Transverse colon (tissue), 4 donors: ENCODE measurements around the gene MPND. TPM values are rescaled to one million over a fixed set of nuclear protein-coding genes. Genes with fewer than 3 reads are reported as not detected.

Source experiments
- DNase-seq: peaks from one replicate; pipeline ENCODE4 v3.0.0-alpha.2; 2019
- H3K27ac ChIP-seq, 4 donors: fragments of 200-600 bp; sonication (generic); 2 replicates each; pipeline ENCODE4 v1.5.1; 2016 to 2018; ENCODE audit warnings: inconsistent platforms in 4 of 4
- H3K27me3 ChIP-seq: fragments of 200-600 bp; sonication (generic); 2 replicates; pipeline ENCODE4 v1.5.1; 2017; ENCODE audit warnings: inconsistent platforms
- H3K36me3 ChIP-seq, 4 donors: fragments of 200-600 bp; sonication (generic); 2 replicates each; pipeline ENCODE4 v1.5.1; 2017 to 2019; ENCODE audit warnings: inconsistent platforms in 4 of 4
- H3K4me1 ChIP-seq, 4 donors: fragments of 200-600 bp; sonication (generic); 2 replicates each; pipeline ENCODE4 v1.5.1; 2017 to 2020; ENCODE audit warnings: inconsistent platforms in 4 of 4
- H3K4me3 ChIP-seq, 4 donors: fragments of 200-600 bp; sonication (generic); 1 replicate in 1 of 4; 2 replicates in 3 of 4; pipeline versions ENCODE4 v1.5.1 to v1.6.1; 2017 to 2019; ENCODE audit warnings: inconsistent platforms in 4 of 4
- H3K9me3 ChIP-seq, 2 donors: fragments of 200-600 bp; sonication (generic); 2 replicates each; pipeline ENCODE4 v1.5.1; 2017 to 2019; ENCODE audit warnings: inconsistent platforms in 2 of 2
- EP300 ChIP-seq: sonication (generic); formaldehyde crosslinking; IDR thresholded peaks from one replicate; pipeline ENCODE4 v1.6.1; 2017; ENCODE audit warnings: antibody characterized with exemption, low read depth
- POLR2A ChIP-seq: fragments of 450-650 bp; IDR thresholded peaks from one replicate; pipeline ENCODE4 v1.6.1; 2016; ENCODE audit warnings: antibody characterized with exemption, mild to moderate bottlenecking, moderate library complexity
- POLR2AphosphoS5 ChIP-seq, 3 donors: sonication (generic); formaldehyde crosslinking; IDR thresholded peaks; one replicate each; pipeline ENCODE4 v1.6.1; 2016; ENCODE audit warnings: antibody characterized with exemption in 3 of 3
- WGBS, 2 donors: methylation state at CpG; one replicate each; pipeline ENCODE4 v1.1.5; 2018; ENCODE audit warnings: low coverage in 1 of 2; 5-methylcytosine and 5-hydroxymethylcytosine counted together
- in situ Hi-C, 4 donors: fragments of 200-750 bp; cut with MboI; loops; one replicate each; pipeline versions ENCODE4 v1.15.0 to v1.15.1; 2017; ENCODE audit warnings: low sequenced_read_pairs in 3 of 4, low pct_ligation_motif_present in 1 of 4, low pct_unique_long_range_greater_than_20kb in 1 of 4
- intact Hi-C: fragments of 100-400 bp; cut with DNase I; formaldehyde crosslinking; loops from one replicate; pipeline ENCODE4 v1.15.1; 2023; ENCODE audit warnings: low total_unique reads
- total RNA-seq, 4 donors: library from RNA; depleted of rRNA; stranded (reverse); fragments of >200 nt; gene quantifications; one replicate each; pipeline ENCODE4 v1.1.0, GENCODE V29; 2016
- TF ChIP-seq, protein P1 (sequence below), 5 experiments: fragments of 200-600 bp in 3 of 5; fragments of 450-650 bp in 2 of 5; sonication (generic) in 3 of 5; IDR thresholded peaks; 1 replicate in 2 of 5; 2 replicates in 3 of 5; pipeline ENCODE4 v1.5.1; 2016 to 2017; ENCODE audit warnings: antibody characterized with exemption in 5 of 5, inconsistent platforms in 3 of 5, mild to moderate bottlenecking in 2 of 5, moderate library complexity in 1 of 5

Gene MPND
- total RNA-seq, 4 donors from 2014 or later, result 16.5 to 96.5 (median 33.7) TPM

GRCh38 chr19:4301590-4302242 is 41.6 kb upstream of the MPND start:
- WGBS, 2 donors, result 52 to 68% methylated on average over 10 to 13 of the region's 13 CpGs

GRCh38 chr19:4302243-4302640 is 41.1 kb upstream of the MPND start, which contains the start of gene TMIGD2:
Gene TMIGD2, minus strand, starts transcription at chr19:4302389. Its CDS starts 4 bp downstream, at chr19:4302385.
- no peak within 1 kb of the TSS for H3K4me3 ChIP-seq
- TF ChIP-seq POLR2AphosphoS5 (IDR thresholded peaks at IDR 0.05) (no peak), EP300 (no peak), POLR2A (no peak)
- TF ChIP-seq, protein P1, sequence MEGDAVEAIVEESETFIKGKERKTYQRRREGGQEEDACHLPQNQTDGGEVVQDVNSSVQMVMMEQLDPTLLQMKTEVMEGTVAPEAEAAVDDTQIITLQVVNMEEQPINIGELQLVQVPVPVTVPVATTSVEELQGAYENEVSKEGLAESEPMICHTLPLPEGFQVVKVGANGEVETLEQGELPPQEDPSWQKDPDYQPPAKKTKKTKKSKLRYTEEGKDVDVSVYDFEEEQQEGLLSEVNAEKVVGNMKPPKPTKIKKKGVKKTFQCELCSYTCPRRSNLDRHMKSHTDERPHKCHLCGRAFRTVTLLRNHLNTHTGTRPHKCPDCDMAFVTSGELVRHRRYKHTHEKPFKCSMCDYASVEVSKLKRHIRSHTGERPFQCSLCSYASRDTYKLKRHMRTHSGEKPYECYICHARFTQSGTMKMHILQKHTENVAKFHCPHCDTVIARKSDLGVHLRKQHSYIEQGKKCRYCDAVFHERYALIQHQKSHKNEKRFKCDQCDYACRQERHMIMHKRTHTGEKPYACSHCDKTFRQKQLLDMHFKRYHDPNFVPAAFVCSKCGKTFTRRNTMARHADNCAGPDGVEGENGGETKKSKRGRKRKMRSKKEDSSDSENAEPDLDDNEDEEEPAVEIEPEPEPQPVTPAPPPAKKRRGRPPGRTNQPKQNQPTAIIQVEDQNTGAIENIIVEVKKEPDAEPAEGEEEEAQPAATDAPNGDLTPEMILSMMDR (IDR thresholded peaks at IDR 0.05), result no peak
- intact Hi-C loops, result no loop called here
- H3K27me3 ChIP-seq, result peaks cover 14% of the 10 kb centered on the region
- 49% methylated on average over 8 of the region's 8 CpGs; no CpG with 5 or more reads in 1 of the 2 donors for WGBS, 2 donors
- no peaks in the 10 kb centered on the region for H3K36me3 ChIP-seq
- no peaks in the 10 kb centered on the region for H3K9me3 ChIP-seq
- in situ Hi-C loops, result no loop called here
- no peak for DNase-seq
- H3K27ac ChIP-seq, result peak within 1 kb of the TSS in 3 of 4 donors; percentile 1 to 41 (median 6)
- peaks cover 0 to 6% (median 0%) of the 10 kb centered on the region in 4 donors for H3K4me1 ChIP-seq

More at GRCh38 chr19:4301590-4302242, 41.6 kb upstream of the MPND start:
- H3K27me3 ChIP-seq, result peaks cover 14% of the 10 kb centered on the region
- TF ChIP-seq POLR2A (no peak), POLR2AphosphoS5 (IDR thresholded peaks at IDR 0.05) (no peak), EP300 (no peak)
- TF ChIP-seq, protein P1 (IDR thresholded peaks at IDR 0.05), result no peak
- DNase-seq, result no peak
- intact Hi-C loops (no loop called here), in situ Hi-C loops (no loop called here)
- H3K27ac ChIP-seq, result peak overlapping the region in 3 of 4 donors; percentile 1 to 41 (median 6)
- no peaks in the 10 kb centered on the region for H3K9me3 ChIP-seq
- no peaks in the 10 kb centered on the region for H3K36me3 ChIP-seq
- peaks cover 0 to 6% (median 0%) of the 10 kb centered on the region in 4 donors for H3K4me1 ChIP-seq
- H3K4me3 ChIP-seq, result no peak overlapping the region

GRCh38 chr19:4303819-4304537 is 39.4 kb upstream of the MPND start:
- H3K27ac ChIP-seq, result no peak overlapping the region
- no peak for TF ChIP-seq POLR2A
- TF ChIP-seq, protein P1 (IDR thresholded peaks at IDR 0.05), result no peak
- TF ChIP-seq POLR2AphosphoS5 (IDR thresholded peaks at IDR 0.05), result no peak
- TF ChIP-seq EP300, result no peak
- 46% methylated on average over 18 of the region's 18 CpGs; no CpG with 5 or more reads in 1 of the 2 donors for WGBS, 2 donors
- in situ Hi-C loops, result no loop called here
- peaks cover 14% of the 10 kb centered on the region for H3K27me3 ChIP-seq
- H3K4me1 ChIP-seq, result peaks cover 0 to 6% (median 1%) of the 10 kb centered on the region in 4 donors
- peak; percentile 28 for DNase-seq
- no peaks in the 10 kb centered on the region for H3K9me3 ChIP-seq
- peak overlapping the region in 2 of 4 donors; percentile 22 to 23 for H3K4me3 ChIP-seq
- H3K36me3 ChIP-seq, result no peaks in the 10 kb centered on the region
- intact Hi-C loops, result no loop called here

DNA sequence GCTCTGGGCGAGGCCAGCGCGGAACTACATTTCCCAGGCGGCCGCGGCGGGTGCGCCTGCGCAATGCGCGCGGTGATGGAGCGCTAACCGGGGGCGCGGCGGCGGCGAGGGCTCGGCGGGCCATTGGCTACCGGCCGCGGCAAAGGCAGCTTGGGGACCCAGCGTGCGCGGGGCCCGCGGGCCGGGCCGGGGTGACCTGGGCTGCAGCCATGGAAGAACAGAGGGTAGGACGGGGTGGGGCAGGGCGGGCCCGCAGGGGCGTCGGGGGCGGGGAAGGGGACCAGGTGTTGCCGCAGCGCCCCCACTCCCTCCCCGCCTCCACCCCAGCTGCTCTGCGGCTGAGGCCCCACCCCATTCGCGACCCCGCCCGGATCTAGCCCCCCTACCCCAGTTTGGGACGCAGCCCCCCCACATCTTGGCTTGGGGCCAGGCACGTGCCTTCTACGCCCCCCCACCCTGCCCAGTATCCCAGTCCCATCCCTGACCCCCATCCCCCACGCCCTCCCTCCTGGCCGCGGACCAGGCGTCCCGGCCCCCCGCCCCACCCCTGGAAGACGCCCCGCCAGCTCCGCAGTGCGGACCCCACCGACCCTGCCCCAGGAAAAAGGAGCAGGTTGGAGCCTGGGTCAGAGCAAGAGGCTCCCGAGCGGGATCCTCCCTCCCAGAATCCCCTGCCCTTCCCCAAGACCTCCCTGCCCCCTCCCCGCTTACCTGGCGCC is 38.7 kb upstream of the MPND start, which contains the start of gene FSD1:
TSS of gene FSD1 (plus strand) at position 61 of the 719 bp plus-strand sequence. CDS start at position 210, 149 bp downstream.
- Histone ChIP-seq H3K4me1 (peaks cover 0 to 6% (median 2%) of the 10 kb centered on the region in 4 donors), H3K9me3 (no peaks in the 10 kb centered on the region), H3K36me3 (no peaks in the 10 kb centered on the region), H3K27me3 (peaks cover 14% of the 10 kb centered on the region), H3K27ac (no peak within 1 kb of the TSS), H3K4me3 (peak within 1 kb of the TSS in 2 of 4 donors; percentile 22 to 23)
- no peak for TF ChIP-seq EP300
- TF ChIP-seq POLR2AphosphoS5 (IDR thresholded peaks at IDR 0.05), result no peak
- TF ChIP-seq POLR2A, result no peak
- TF ChIP-seq, protein P1 (IDR thresholded peaks at IDR 0.05), result no peak
- 1% methylated on average over 39 of the region's 63 CpGs; no CpG with 5 or more reads in 1 of the 2 donors for WGBS, 2 donors
- DNase-seq, result no peak
- intact Hi-C loops, result no loop called here
- in situ Hi-C loops, result no loop called here
